PFSK-1 (cell line): ENCODE measurements around the gene UCK2.

Experiments used
- POLR2AphosphoS5 ChIP-seq: IDR thresholded peaks from 2 replicates; pipeline ENCODE4 v1.6.1; 2012; ENCODE audit warnings: low read depth, mild to moderate bottlenecking, control low read depth, low read length, moderate library complexity
- TAF1 ChIP-seq: IDR thresholded peaks from 2 replicates; pipeline ENCODE4 v1.6.1; 2012; ENCODE audit warnings: low read length, control low read depth, borderline replicate concordance; ENCODE audit not compliant: insufficient read depth

DNA sequence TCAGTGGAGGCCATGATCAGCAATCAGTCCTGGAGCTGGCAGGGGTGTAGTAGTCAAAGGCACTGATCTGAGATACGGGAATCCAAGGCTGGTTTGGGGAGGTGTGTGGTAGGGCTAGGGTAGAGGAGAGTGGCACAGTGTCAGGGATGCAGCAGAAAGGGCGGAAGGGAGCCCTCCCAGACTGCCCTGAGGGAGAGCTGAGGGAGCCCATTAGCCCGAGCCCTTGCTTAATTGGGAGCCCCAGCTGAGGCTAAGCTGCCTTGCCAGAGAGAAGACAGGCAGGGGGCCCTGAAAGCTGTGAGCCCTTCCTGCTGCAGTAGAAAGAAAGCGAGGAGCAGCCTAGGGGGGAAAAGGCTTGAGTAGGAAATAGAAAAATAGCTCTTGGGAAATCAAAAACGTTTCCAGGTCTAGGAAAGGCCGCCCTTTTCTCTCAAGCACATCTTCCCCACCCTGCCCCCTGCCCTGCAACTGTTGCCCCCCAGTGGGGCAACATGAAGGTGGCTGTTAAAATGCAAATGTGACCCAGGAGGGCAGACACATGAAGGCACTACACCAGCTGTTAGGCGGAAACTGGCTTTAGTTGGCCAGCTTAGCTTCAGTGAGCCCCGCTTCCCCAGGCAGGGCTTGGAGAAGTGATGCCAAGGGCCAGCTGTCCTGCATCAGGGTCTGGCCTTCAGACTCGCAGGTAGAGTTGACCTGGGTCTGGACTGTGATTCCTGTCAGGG, 106.2 kb downstream of the UCK2 start:
- TF ChIP-seq TAF1 (no peak), POLR2AphosphoS5 (no peak)
